ENCODE measurements around the gene ZNF211. TPM values are rescaled to one million over a fixed set of nuclear protein-coding genes. Genes with fewer than 3 reads are reported as not detected.
A peak's percentile ranks its signal among the peaks of the same experiment; 100 is the strongest.

Gene ZNF211
- 25.3 to 28.7 TPM (median 25.4 TPM) in 3 replicates for total RNA-seq

- peaks cover 17% of the 10 kb centered on the region for H3K4me1 Mint-ChIP-seq
- peak within 1 kb of the TSS; percentile 50 for H3K27ac Mint-ChIP-seq
- H3K27me3 Mint-ChIP-seq (ENCODE audit: low read depth), result no peaks in the 10 kb centered on the region
- TF ChIP-seq CTCF (IDR thresholded peaks at IDR 0.05; ENCODE audit: unreplicated experiment), result no peak
- peaks cover 54% of the 10 kb centered on the region for H3K36me3 Mint-ChIP-seq
- peaks cover 42% of the 10 kb centered on the region for H3K9me3 Mint-ChIP-seq
- peak within 1 kb of the TSS; percentile 93 for H3K4me3 Mint-ChIP-seq
- peak; percentile 86 to 91 for DNase-seq (ENCODE audit: low spot score in 2 of 2, unreplicated experiment in 2 of 2)
These were observed at the start of gene ZNF211 for GRCh38 chr19:57632987-57633831. ZNF211 (plus strand) TSS chr19:57633168; CDS start chr19:57633347, 179 bp downstream.

DNA sequence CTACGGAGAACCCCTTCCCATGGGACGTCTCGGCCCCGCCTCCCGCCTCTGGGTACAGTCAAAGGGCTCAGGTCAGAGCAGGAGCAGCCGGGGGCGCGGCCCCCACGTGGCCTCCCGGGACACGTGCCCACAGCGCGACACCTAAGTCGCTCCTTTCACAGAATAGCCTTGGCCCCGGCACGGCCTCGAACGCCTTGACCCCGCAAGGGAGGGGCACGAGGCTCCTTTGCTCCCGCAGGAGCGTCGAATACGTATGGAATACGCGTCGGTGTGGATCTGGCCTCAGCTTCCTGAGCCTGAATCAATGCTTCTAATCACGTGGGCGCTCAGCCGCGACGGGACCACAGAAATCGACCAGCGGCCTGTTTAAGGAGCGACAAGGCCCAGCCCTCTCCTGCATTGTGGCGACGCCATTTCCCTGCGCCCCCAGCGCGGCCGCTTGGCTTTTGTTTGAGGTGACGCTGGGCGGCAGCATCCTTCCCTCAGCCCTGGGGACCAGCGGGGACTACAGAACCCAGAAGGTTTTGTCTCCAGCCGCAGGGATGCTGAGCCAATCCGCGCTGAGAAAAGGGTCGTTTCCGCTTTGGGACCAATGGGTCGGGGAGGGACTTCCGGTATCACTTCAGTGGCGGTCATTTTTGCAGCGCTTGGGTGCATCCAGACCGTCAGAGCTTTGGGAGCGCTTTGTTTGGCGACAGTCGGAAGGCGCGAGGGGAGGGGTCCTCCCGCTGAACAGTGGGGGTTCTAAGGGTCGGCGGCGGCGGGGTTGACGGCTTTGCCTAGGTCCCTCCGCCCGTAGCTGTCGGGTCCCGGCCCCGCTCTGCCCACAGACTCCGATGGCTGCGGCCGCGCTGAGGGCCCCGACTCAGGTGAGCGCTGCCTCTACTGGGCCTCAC is 49.2 kb upstream of the ZNF211 start, which contains the start of gene ZIK1:
TSS of gene ZIK1 (plus strand) at position 625 of the 896 bp plus-strand sequence. CDS start at position 837, 212 bp downstream.
- peak within 1 kb of the TSS; percentile 81 for H3K4me3 Mint-ChIP-seq
- H3K27me3 Mint-ChIP-seq (ENCODE audit: low read depth), result no peaks in the 10 kb centered on the region
- peaks cover 52% of the 10 kb centered on the region for H3K36me3 Mint-ChIP-seq
- peak within 1 kb of the TSS; percentile 84 for H3K27ac Mint-ChIP-seq
- TF ChIP-seq CTCF (IDR thresholded peaks at IDR 0.05; ENCODE audit: unreplicated experiment), result no peak
- peaks cover 17% of the 10 kb centered on the region for H3K4me1 Mint-ChIP-seq
- DNase-seq (ENCODE audit: low spot score in 2 of 2, unreplicated experiment in 2 of 2), result peak; percentile 70 to 81
- peaks cover 56% of the 10 kb centered on the region for H3K9me3 Mint-ChIP-seq

DNA sequence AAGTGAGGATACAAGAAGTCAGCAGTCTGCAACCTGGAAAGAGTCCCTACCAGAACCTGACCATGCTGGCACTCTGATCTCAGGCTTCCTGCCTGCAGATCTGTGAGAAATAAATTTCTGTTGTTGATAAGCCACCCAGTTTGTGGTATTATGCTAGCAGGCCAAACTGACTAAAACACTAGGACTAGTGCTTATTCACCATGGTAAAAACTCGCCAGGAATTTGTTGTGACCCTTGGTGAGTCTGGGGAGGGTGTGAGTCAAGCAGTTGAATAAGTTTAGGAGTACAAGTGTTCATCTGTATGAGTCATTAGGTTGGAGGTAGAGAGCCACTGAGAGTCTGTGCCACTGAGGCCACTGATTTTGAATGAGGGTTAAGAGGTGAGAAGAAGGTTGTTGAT is 45.4 kb upstream of the ZNF211 start:
- TF ChIP-seq CTCF (IDR thresholded peaks at IDR 0.05; ENCODE audit: unreplicated experiment), result no peak
- Mint-ChIP-seq H3K4me1 (peaks cover 14% of the 10 kb centered on the region), H3K27me3 (ENCODE audit: low read depth) (no peaks in the 10 kb centered on the region), H3K27ac (no peak overlapping the region), H3K36me3 (peaks cover 84% of the 10 kb centered on the region), H3K4me3 (no peak overlapping the region), H3K9me3 (peaks cover 72% of the 10 kb centered on the region)
- DNase-seq (ENCODE audit: low spot score in 2 of 2, unreplicated experiment in 2 of 2), result no peak

GRCh38 chr19:57599377-57599760 is 33.6 kb upstream of the ZNF211 start:
- Mint-ChIP-seq H3K36me3 (peaks cover 32% of the 10 kb centered on the region), H3K27me3 (ENCODE audit: low read depth) (no peaks in the 10 kb centered on the region), H3K4me1 (peaks cover 8% of the 10 kb centered on the region), H3K4me3 (peak overlapping the region; percentile 82), H3K27ac (peak overlapping the region; percentile 87), H3K9me3 (peaks cover 61% of the 10 kb centered on the region)
- DNase-seq (ENCODE audit: low spot score in 2 of 2, unreplicated experiment in 2 of 2), result no peak
- no peak for TF ChIP-seq CTCF (IDR thresholded peaks at IDR 0.05; ENCODE audit: unreplicated experiment)

- no peaks in the 10 kb centered on the region for H3K27me3 Mint-ChIP-seq (ENCODE audit: low read depth)
- DNase-seq (ENCODE audit: low spot score in 2 of 2, unreplicated experiment in 2 of 2), result peak; percentile 77 to 88
- no peak for TF ChIP-seq CTCF (IDR thresholded peaks at IDR 0.05; ENCODE audit: unreplicated experiment)
- H3K9me3 Mint-ChIP-seq, result peaks cover 63% of the 10 kb centered on the region
- H3K36me3 Mint-ChIP-seq, result peaks cover 37% of the 10 kb centered on the region
- H3K4me3 Mint-ChIP-seq, result peak within 1 kb of the TSS; percentile 82
- H3K27ac Mint-ChIP-seq, result peak within 1 kb of the TSS; percentile 87
- H3K4me1 Mint-ChIP-seq, result peaks cover 8% of the 10 kb centered on the region
These were observed 33.1 kb upstream of the ZNF211 start, which contains the start of gene ZNF530 for GRCh38 chr19:57599761-57600383. ZNF530 (plus strand) TSS chr19:57599885; CDS start chr19:57604346, 4,461 bp downstream.

Data from mesothelial cell of epicardium (in vitro differentiated cells).